Measurements from ENCODE around the gene LRPAP1.

The LRPAP1 gene

GRCh38 chr4:3485011-3485791 is 47.0 kb downstream of the LRPAP1 start:
- 61 to 64% methylated on average over 36 of the region's 36 CpGs for WGBS, 2 experiments
- Histone ChIP-seq H3K36me3 (ENCODE audit: control insufficient read depth, insufficient read depth, low read length) (no peaks in the 10 kb centered on the region), H3K9me3 (ENCODE audit: control insufficient read depth, low read length) (no peaks in the 10 kb centered on the region), H3K27ac (ENCODE audit: insufficient read depth, low read depth, low read length, poor library complexity, severe bottlenecking) (no peak overlapping the region), H3K27me3 (ENCODE audit: control insufficient read depth, insufficient read depth, low read length, poor library complexity, severe bottlenecking) (peaks cover 77% of the 10 kb centered on the region), H3K4me3 (ENCODE audit: insufficient read depth, low read depth, low read length) (no peak overlapping the region), H3K4me1 (ENCODE audit: control insufficient read depth, insufficient read depth, low read length) (peaks cover 39% of the 10 kb centered on the region)

- WGBS, 2 experiments, result 79 to 81% methylated on average over 45 of the region's 45 CpGs
- Histone ChIP-seq H3K4me1 (ENCODE audit: control insufficient read depth, insufficient read depth, low read length) (peaks cover 39% of the 10 kb centered on the region), H3K9me3 (ENCODE audit: control insufficient read depth, low read length) (no peaks in the 10 kb centered on the region), H3K36me3 (ENCODE audit: control insufficient read depth, insufficient read depth, low read length) (no peaks in the 10 kb centered on the region), H3K4me3 (ENCODE audit: insufficient read depth, low read depth, low read length) (no peak overlapping the region), H3K27me3 (ENCODE audit: control insufficient read depth, insufficient read depth, low read length, poor library complexity, severe bottlenecking) (peaks cover 68% of the 10 kb centered on the region), H3K27ac (ENCODE audit: insufficient read depth, low read depth, low read length, poor library complexity, severe bottlenecking) (no peak overlapping the region)
These were observed 47.9 kb downstream of the LRPAP1 start for GRCh38 chr4:3484057-3484973.

GRCh38 chr4:3483471-3483921 is 48.7 kb downstream of the LRPAP1 start:
- H3K4me3 ChIP-seq (ENCODE audit: insufficient read depth, low read depth, low read length), result no peak overlapping the region
- WGBS, 2 experiments, result 81 to 82% methylated on average over 23 of the region's 23 CpGs

GRCh38 chr4:3482707-3483106 is 49.5 kb downstream of the LRPAP1 start:
- Histone ChIP-seq H3K9me3 (ENCODE audit: control insufficient read depth, low read length) (no peaks in the 10 kb centered on the region), H3K27ac (ENCODE audit: insufficient read depth, low read depth, low read length, poor library complexity, severe bottlenecking) (no peak overlapping the region), H3K27me3 (ENCODE audit: control insufficient read depth, insufficient read depth, low read length, poor library complexity, severe bottlenecking) (peaks cover 56% of the 10 kb centered on the region), H3K4me1 (ENCODE audit: control insufficient read depth, insufficient read depth, low read length) (peaks cover 53% of the 10 kb centered on the region), H3K36me3 (ENCODE audit: control insufficient read depth, insufficient read depth, low read length) (no peaks in the 10 kb centered on the region), H3K4me3 (ENCODE audit: insufficient read depth, low read depth, low read length) (no peak overlapping the region)
- WGBS, 2 experiments, result 92 to 93% methylated on average over 12 of the region's 12 CpGs

More at GRCh38 chr4:3483471-3483921, 48.7 kb downstream of the LRPAP1 start:
- peaks cover 45% of the 10 kb centered on the region for H3K4me1 ChIP-seq (ENCODE audit: control insufficient read depth, insufficient read depth, low read length)
- no peak overlapping the region for H3K27ac ChIP-seq (ENCODE audit: insufficient read depth, low read depth, low read length, poor library complexity, severe bottlenecking)
- H3K9me3 ChIP-seq (ENCODE audit: control insufficient read depth, low read length), result no peaks in the 10 kb centered on the region
- peaks cover 64% of the 10 kb centered on the region for H3K27me3 ChIP-seq (ENCODE audit: control insufficient read depth, insufficient read depth, low read length, poor library complexity, severe bottlenecking)
- H3K36me3 ChIP-seq (ENCODE audit: control insufficient read depth, insufficient read depth, low read length), result no peaks in the 10 kb centered on the region

- Histone ChIP-seq H3K27me3 (ENCODE audit: control insufficient read depth, insufficient read depth, low read length, poor library complexity, severe bottlenecking) (peaks cover 49% of the 10 kb centered on the region), H3K36me3 (ENCODE audit: control insufficient read depth, insufficient read depth, low read length) (no peaks in the 10 kb centered on the region), H3K27ac (ENCODE audit: insufficient read depth, low read depth, low read length, poor library complexity, severe bottlenecking) (no peak overlapping the region), H3K4me3 (ENCODE audit: insufficient read depth, low read depth, low read length) (no peak overlapping the region), H3K4me1 (ENCODE audit: control insufficient read depth, insufficient read depth, low read length) (peaks cover 52% of the 10 kb centered on the region), H3K9me3 (ENCODE audit: control insufficient read depth, low read length) (no peaks in the 10 kb centered on the region)
- WGBS, 2 experiments, result 65 to 68% methylated on average over 19 of the region's 19 CpGs
These were observed 50.3 kb downstream of the LRPAP1 start for GRCh38 chr4:3481783-3482393.

- H3K4me3 ChIP-seq (ENCODE audit: insufficient read depth, low read depth, low read length), result no peak overlapping the region
- no peak overlapping the region for H3K27ac ChIP-seq (ENCODE audit: insufficient read depth, low read depth, low read length, poor library complexity, severe bottlenecking)
- H3K27me3 ChIP-seq (ENCODE audit: control insufficient read depth, insufficient read depth, low read length, poor library complexity, severe bottlenecking), result peaks cover 41% of the 10 kb centered on the region
- H3K36me3 ChIP-seq (ENCODE audit: control insufficient read depth, insufficient read depth, low read length), result no peaks in the 10 kb centered on the region
- H3K4me1 ChIP-seq (ENCODE audit: control insufficient read depth, insufficient read depth, low read length), result peaks cover 49% of the 10 kb centered on the region
- H3K9me3 ChIP-seq (ENCODE audit: control insufficient read depth, low read length), result no peaks in the 10 kb centered on the region
- WGBS, 2 experiments, result 5 to 8% methylated on average over 5 of the region's 5 CpGs
These were observed 51.1 kb downstream of the LRPAP1 start for GRCh38 chr4:3481113-3481531.

- peaks cover 36% of the 10 kb centered on the region for H3K27me3 ChIP-seq (ENCODE audit: control insufficient read depth, insufficient read depth, low read length, poor library complexity, severe bottlenecking)
- H3K36me3 ChIP-seq (ENCODE audit: control insufficient read depth, insufficient read depth, low read length), result no peaks in the 10 kb centered on the region
- WGBS, 2 experiments, result 1 to 2% methylated on average over 17 of the region's 17 CpGs
- peaks cover 44% of the 10 kb centered on the region for H3K4me1 ChIP-seq (ENCODE audit: control insufficient read depth, insufficient read depth, low read length)
- H3K27ac ChIP-seq (ENCODE audit: insufficient read depth, low read depth, low read length, poor library complexity, severe bottlenecking), result no peak overlapping the region
- H3K9me3 ChIP-seq (ENCODE audit: control insufficient read depth, low read length), result no peaks in the 10 kb centered on the region
- no peak overlapping the region for H3K4me3 ChIP-seq (ENCODE audit: insufficient read depth, low read depth, low read length)
These were observed 51.6 kb downstream of the LRPAP1 start for GRCh38 chr4:3480528-3481112.

GRCh38 chr4:3479358-3480101 is 52.7 kb downstream of the LRPAP1 start:
- 93% methylated on average over 25 of the region's 25 CpGs for WGBS, 2 experiments
- Histone ChIP-seq H3K36me3 (ENCODE audit: control insufficient read depth, insufficient read depth, low read length) (no peaks in the 10 kb centered on the region), H3K4me3 (ENCODE audit: insufficient read depth, low read depth, low read length) (no peak overlapping the region), H3K27ac (ENCODE audit: insufficient read depth, low read depth, low read length, poor library complexity, severe bottlenecking) (no peak overlapping the region), H3K9me3 (ENCODE audit: control insufficient read depth, low read length) (no peaks in the 10 kb centered on the region), H3K4me1 (ENCODE audit: control insufficient read depth, insufficient read depth, low read length) (peaks cover 33% of the 10 kb centered on the region), H3K27me3 (ENCODE audit: control insufficient read depth, insufficient read depth, low read length, poor library complexity, severe bottlenecking) (peaks cover 32% of the 10 kb centered on the region)

Data from ectodermal cell (in vitro differentiated cells).